Memory B cell (primary cell): ENCODE results near the gene NTSR1.

Experiments
- ATAC-seq: fragments of 150-1000 bp; cut with Tn5 transposase; 2 replicates; pipeline ENCODE4 v1.10.0; 2021; ENCODE audit warnings: low read depth, mild to moderate bottlenecking, moderate library complexity
- DNase-seq, 2 donors: peaks; one replicate each; pipeline ENCODE4 v3.0.0; 2022; ENCODE audit warnings: low spot score in 2 of 2
- H3K27ac Mint-ChIP-seq: one replicate; pipeline ENCODE4 v1.8.0; 2022; ENCODE audit warnings: mild to moderate bottlenecking, moderate library complexity, mixed read lengths
- H3K27me3 Mint-ChIP-seq: one replicate; pipeline ENCODE4 v1.8.0; 2022; ENCODE audit warnings: mixed read lengths
- H3K36me3 Mint-ChIP-seq: one replicate; pipeline ENCODE4 v1.8.0; 2022; ENCODE audit warnings: mild to moderate bottlenecking, mixed read lengths
- H3K4me1 Mint-ChIP-seq: one replicate; pipeline ENCODE4 v1.8.0; 2022; ENCODE audit warnings: mixed read lengths
- H3K4me3 Mint-ChIP-seq: one replicate; pipeline ENCODE4 v1.8.0; 2022; ENCODE audit warnings: mild to moderate bottlenecking, moderate library complexity, mixed read lengths
- H3K9me3 Mint-ChIP-seq: one replicate; pipeline ENCODE4 v1.8.0; 2022; ENCODE audit warnings: mixed read lengths

Gene NTSR1

DNA sequence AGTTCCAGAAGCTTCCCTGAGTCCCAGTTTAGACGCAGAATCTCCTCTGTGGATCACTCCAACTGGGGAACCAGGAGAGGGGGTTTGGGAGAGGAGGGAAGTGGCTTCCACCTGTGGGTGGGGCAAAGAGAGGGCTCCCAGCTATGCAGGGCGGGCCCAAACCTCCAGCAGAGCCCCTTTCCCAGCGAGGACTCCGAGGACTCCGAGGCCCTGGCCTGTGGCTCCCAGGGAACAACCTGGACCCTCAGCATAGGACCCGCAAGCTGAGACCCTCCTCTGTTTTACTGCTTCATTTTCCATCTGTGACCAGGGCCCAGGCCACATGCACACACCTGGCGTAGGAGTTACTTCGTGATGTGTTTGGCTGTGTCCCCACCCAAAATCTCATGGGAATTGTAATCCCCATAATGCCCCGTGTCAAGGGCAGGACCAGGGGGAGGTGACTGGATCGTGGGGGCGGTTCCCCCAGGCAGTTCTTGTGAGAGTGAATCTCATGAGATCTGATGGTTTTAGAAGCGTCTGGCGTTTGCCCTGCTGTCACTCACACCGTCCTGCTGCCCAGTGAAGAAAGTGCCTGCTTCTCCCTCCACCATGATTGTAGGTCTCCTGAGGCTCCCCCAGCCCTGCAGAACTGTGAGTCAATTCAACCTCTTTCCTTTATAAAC, 27.9 kb downstream of the NTSR1 start:
- H3K27me3 Mint-ChIP-seq: peaks cover 4% of the 10 kb centered on the region
- no peak overlapping the region for H3K4me3 Mint-ChIP-seq
- H3K9me3 Mint-ChIP-seq: no peaks in the 10 kb centered on the region
- no peak overlapping the region for H3K27ac Mint-ChIP-seq
- H3K36me3 Mint-ChIP-seq: no peaks in the 10 kb centered on the region
- peaks cover 17% of the 10 kb centered on the region for H3K4me1 Mint-ChIP-seq
- ATAC-seq (no peak), DNase-seq (no peak)

DNA sequence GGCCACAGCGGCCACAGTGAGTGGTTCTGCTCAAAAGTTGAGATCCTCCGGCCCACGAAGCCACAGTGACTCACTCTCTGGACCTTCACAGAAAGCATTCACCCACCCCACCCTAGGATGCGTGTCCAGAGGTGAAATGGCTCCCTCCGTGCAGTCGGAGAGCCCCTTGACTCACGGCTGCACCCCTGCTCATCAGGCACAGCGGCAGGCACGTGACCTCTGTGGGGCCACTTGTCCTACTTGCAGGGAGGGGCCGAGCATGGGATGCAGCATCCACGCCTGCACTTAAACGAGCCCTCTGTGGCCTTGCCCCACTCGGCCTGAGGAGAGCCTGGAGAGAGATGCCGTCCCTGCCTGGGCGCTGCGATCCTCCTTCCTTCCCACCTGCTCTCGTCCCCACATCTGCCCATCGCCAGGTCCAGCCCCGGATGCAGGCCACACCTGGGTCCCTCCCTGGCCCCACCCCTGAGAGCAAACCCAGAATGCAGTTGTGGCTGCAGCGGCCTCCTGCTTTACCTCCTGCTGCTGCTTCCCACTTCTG, 28.7 kb downstream of the NTSR1 start:
- Mint-ChIP-seq H3K9me3 (no peaks in the 10 kb centered on the region), H3K4me1 (peaks cover 17% of the 10 kb centered on the region), H3K4me3 (no peak overlapping the region), H3K27ac (no peak overlapping the region), H3K27me3 (peaks cover 4% of the 10 kb centered on the region), H3K36me3 (no peaks in the 10 kb centered on the region)
- ATAC-seq (no peak), DNase-seq (no peak)

DNA sequence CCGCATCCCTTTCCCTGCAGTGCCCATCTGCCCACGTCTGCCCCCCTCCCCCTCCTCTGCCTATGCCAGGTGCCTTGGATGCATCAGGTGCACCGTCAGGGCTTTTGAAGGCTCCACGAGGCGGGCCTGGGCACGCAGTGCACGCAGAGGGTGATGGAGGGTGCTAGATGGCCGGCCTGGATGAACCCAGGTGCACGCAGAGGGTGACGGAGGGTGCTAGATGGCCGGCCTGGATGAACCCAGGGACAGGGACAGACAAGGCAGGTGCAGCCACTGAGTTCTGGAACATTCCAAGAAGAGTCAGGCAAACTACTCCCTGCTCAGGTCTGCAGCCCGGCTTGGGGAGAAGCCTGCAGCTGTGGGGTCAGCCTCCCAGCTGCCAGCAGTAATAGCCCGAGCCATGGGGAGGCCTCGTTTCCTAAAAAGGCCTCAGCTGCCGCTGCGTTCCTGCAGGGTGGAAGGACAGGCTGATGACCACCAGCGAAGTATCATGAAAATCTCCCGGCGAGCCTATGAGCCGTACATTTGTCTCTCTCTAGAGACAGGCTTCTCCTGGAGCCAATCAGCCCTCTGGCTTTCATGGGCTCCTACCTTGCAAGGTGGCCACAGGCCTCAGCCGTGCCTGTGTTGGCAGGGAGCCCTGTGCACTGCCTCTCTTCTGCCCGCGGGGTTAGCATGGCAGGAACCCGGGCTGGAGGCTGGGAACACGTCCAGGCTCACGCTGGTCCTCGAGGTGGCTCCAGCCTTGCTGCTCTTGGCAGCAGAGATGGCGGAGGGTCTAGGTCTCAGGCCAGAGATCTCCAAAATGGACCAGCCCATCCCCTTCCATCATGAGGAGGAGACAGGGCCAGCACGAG, 29.6 kb downstream of the NTSR1 start:
- Mint-ChIP-seq H3K4me3 (no peak overlapping the region), H3K27ac (no peak overlapping the region), H3K4me1 (peaks cover 17% of the 10 kb centered on the region), H3K9me3 (no peaks in the 10 kb centered on the region), H3K36me3 (no peaks in the 10 kb centered on the region), H3K27me3 (peaks cover 2% of the 10 kb centered on the region)
- DNase-seq (no peak), ATAC-seq (no peak)

DNA sequence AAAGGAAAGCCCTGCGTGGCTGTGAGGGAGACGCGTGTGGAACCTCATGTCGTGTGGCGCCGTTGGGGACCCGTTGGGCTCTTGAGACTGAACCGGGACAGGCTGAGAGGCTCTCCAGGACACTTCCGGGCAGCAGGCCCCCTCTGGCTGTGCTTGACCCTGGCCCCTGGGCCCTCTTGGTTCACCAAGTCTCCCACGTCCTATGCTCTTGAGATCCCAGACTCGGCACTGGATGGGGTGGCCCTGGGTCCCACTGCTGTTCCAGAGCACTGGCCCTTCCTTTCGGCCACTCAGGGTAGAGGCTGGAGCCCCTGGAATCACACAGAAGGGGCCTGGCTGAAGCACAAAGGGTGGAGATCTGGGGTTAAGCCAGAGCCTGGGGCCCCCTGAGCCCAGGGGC, 30.4 kb downstream of the NTSR1 start:
- Mint-ChIP-seq H3K9me3 (no peaks in the 10 kb centered on the region), H3K27me3 (no peaks in the 10 kb centered on the region), H3K27ac (no peak overlapping the region), H3K4me1 (peaks cover 19% of the 10 kb centered on the region), H3K4me3 (no peak overlapping the region), H3K36me3 (no peaks in the 10 kb centered on the region)
- DNase-seq (no peak), ATAC-seq (no peak)

DNA sequence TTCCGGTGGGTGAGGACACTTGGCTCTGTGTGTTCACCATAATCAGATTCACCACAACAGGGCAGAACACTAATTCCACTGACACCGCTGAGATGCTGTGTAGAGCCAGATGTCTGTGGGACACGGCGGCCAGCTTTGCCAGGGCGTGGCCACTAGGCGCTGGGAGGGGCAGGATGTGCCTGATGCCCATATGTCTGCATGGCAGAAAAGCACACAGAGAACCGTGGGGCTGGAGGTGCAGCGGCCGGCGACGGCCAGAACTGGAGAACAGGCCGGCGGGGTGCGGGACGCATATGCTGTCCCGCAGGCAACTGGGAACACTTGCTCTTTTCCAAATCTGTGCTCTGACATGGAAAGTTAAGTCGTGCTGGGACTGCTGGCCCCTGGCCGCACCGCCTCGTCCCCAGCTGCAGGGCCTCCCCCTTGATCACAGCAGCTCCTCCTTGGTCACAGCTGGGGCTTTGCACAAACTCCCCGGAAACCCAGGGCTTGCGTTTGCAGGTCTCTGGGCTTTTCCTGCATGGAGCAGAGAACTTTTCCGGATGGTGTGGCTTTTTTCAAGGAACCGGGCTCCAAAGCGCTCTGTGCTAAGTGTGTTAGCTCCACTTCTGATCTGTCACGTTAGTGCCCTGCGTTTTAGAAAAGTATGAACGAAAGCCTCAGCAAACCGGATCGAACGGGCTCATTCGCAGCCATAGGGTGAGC, 31.1 kb downstream of the NTSR1 start:
- peaks cover 19% of the 10 kb centered on the region for H3K4me1 Mint-ChIP-seq
- no peaks in the 10 kb centered on the region for H3K9me3 Mint-ChIP-seq
- peak overlapping the region; percentile 89 for H3K4me3 Mint-ChIP-seq
- DNase-seq (peak in 1 of 2 donors; percentile 33), ATAC-seq (peak; percentile 44)
- peak overlapping the region; percentile 80 for H3K27ac Mint-ChIP-seq
- no peaks in the 10 kb centered on the region for H3K27me3 Mint-ChIP-seq
- no peaks in the 10 kb centered on the region for H3K36me3 Mint-ChIP-seq

DNA sequence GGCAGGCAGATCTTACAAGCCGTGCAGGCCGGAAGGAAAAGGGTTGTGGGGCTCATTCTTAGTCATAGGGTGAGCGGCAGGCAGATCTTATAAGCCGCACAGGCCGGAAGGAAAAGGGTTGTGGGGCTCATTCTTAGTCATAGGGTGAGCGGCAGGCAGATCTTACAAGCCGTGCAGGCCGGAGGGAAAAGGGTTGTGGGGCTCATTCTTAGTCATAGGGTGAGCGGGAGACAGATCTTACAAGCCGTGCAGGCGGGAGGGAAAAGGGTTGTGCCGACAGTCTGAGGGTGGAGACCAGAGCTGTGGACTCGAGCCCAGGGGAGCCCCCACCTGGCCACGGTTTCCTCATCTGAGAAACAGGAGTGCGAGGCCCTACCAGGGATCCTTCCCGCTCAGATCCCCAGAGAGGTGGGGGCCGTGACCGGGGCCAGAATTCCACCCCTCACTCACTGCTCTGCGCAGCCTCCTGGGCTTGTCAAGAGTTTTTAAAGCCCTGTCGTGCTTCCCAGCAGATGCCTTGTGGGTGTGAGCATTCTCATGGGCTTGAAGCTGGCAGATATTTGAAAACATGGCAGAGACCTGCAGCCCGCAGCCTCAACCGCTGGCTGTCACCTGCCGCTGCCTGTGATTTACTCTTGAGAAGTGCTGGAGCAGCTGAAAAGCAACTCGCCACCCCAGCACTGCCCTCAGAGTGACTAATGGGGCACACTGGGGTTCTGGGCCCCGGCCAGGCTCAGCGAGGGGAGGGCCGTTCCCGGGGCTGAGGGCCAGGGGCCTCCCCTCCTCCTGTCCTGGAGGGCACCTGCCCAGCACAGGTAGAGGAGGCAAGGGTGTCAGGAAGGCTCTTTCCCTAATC, 31.9 kb downstream of the NTSR1 start:
- Mint-ChIP-seq H3K27me3 (peaks cover 4% of the 10 kb centered on the region), H3K4me1 (peaks cover 23% of the 10 kb centered on the region), H3K9me3 (no peaks in the 10 kb centered on the region), H3K27ac (peak overlapping the region; percentile 80), H3K36me3 (peaks cover 4% of the 10 kb centered on the region), H3K4me3 (peak overlapping the region; percentile 89)
- peak; percentile 78 for ATAC-seq
- peak; percentile 36 to 54 for DNase-seq

DNA sequence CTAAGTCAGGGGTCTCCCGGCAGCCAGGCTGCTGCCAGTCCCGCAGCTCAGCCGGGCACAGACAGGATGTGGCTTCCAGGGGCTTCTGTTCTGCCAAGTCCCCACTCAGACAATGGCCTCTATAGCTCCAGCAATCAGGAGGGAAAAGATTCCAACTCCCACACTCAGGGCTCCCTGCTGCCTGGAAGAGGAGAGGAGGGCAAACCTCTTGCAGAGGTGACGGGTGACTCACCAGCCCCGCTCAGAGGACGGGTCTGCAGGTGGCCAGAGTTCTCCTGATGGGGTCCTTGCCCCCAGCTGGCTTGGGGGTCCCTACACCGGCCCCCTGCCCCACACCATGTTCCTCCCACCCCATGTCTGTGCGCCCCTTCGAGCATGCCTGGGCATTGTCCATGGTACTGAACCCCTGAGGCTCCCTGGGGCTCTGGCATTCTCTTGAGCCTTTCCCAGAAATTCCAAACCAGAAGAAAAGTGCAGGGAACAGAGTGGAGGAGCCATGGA, 32.6 kb downstream of the NTSR1 start:
- Mint-ChIP-seq H3K27ac (no peak overlapping the region), H3K27me3 (peaks cover 4% of the 10 kb centered on the region), H3K4me3 (no peak overlapping the region), H3K9me3 (no peaks in the 10 kb centered on the region), H3K36me3 (peaks cover 4% of the 10 kb centered on the region), H3K4me1 (peaks cover 23% of the 10 kb centered on the region)
- DNase-seq (no peak), ATAC-seq (no peak)

DNA sequence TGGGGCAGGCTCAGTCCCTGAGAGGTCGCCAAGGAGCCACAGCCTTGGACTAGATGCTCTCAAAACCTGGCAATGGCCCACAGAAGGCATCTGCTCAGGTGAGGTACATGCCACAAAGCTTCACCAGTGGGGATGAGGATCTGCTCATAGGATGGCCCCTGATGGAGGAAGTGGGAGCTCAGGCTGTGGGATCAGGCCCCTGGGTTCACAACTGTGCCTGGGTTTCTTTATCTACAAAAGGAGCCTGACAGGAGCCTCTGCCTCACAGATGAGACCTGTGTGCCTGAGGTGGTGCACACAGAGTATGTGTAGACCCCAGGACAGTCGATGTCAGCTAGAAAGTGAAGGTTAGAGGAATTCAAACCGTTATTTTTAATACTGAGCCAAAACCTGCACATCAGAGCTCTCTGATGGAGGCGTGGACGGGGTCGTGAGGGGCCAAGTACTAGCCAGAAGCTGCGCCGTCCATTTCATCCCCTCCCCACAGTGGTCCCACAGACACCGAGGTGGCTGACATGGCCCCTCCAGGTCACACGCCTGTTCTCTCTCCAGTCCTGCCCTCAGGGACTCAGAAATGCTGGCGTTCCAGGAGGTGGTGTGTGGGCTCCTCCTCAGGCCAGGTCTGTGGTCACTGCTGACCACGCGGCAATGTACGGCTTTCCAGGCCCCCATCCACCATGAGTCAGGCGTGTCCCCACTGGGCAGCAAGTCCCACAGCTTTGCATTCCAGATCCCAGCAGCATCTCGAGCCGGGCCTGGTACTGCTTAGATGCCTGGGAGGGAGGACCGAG, 33.3 kb downstream of the NTSR1 start:
- peaks cover 4% of the 10 kb centered on the region for H3K36me3 Mint-ChIP-seq
- peaks cover 4% of the 10 kb centered on the region for H3K27me3 Mint-ChIP-seq
- ATAC-seq (no peak), DNase-seq (no peak)
- peaks cover 21% of the 10 kb centered on the region for H3K4me1 Mint-ChIP-seq
- H3K9me3 Mint-ChIP-seq: no peaks in the 10 kb centered on the region
- H3K4me3 Mint-ChIP-seq: no peak overlapping the region
- no peak overlapping the region for H3K27ac Mint-ChIP-seq

DNA sequence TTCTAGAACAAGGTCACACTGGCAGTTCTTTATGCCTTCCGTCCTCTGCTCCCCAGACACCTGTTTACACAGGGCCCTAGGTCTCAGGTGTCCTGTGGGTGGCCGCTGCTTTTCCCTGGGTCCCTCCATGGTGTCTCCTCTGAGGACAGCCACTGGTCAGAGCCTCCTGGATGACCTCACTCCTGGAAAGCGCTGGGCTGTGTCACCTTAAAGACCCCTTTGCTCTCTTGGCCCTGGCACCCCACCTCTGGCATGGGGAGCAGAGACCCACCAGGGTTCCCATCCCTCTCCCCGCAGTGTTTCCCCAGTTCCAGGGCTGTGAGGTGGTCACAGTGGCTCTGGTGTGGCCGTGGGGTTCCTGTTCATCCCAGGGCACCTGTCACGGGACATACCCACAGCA, 33.9 kb downstream of the NTSR1 start:
- Mint-ChIP-seq H3K27me3 (peaks cover 4% of the 10 kb centered on the region), H3K36me3 (peaks cover 4% of the 10 kb centered on the region), H3K4me1 (peaks cover 20% of the 10 kb centered on the region), H3K27ac (no peak overlapping the region), H3K9me3 (no peaks in the 10 kb centered on the region), H3K4me3 (no peak overlapping the region)
- no peak for DNase-seq
- no peak for ATAC-seq

DNA sequence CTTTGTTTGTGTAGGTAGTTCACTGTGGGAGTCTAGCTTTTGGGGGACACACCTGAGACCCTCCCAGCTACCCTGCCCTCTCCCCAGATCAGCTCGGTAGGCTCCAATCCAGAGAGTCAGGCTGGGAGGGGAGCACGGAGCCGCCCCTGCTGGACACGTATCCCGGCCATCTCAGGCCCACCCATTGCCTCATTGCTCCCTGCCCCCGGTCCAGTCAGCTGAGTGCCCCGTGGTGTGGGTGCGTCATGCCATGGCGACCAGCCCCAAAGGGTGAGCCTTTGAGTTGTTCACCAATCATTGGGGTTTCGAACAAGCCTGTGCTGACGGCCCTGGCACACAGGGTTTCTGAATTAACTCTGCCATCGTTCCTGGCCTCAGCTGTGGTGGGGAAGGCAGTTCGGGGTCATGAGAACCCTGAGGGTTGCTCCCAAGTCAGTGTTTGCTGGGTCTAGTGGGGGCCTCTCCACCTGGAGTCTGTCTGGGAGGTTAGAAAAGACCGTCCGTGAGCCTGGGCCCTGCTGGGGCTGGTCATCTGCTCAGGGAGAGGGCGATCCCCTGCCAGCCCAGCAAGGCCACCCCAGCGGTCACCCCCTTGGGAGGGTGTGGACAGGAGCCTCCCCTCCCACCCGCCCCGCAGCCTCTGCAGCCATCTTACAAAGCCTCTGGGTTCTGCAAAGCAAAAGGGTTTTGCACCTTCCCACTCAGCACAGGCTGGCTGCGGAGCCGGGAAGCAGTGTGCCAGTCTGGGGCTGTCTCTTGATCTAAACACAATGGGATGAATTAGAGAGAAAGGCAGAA, 34.5 kb downstream of the NTSR1 start:
- DNase-seq (no peak), ATAC-seq (no peak)
- H3K27ac Mint-ChIP-seq: no peak overlapping the region
- H3K9me3 Mint-ChIP-seq: peaks cover 1% of the 10 kb centered on the region
- peaks cover 4% of the 10 kb centered on the region for H3K36me3 Mint-ChIP-seq
- H3K4me3 Mint-ChIP-seq: no peak overlapping the region
- H3K4me1 Mint-ChIP-seq: peaks cover 17% of the 10 kb centered on the region
- H3K27me3 Mint-ChIP-seq: peaks cover 4% of the 10 kb centered on the region

DNA sequence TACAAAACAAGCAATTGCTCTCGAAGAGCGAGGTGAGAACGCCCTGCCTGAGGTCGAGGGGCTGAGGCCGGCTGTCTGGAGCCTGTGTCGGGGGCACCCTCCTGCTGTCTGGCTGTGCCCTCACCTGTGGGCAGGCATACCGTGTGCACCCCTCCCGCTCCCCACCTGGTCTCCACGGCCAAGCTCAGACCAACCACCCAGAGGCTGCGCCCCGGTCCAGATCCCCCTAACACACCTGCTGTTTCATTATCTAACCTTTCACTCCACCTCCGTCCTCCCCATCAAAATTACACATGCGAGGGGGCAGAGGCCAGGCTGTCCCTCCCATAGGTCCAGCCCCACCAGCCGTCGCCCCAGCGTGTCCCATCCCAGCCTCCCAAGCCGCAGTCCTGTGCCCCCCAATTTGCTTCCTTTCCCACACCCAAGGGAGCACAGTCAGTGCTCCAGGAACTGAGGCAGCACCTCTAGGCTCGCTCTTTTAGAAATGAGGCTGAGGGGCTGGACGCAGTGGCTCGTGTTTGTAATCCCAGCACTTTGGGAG, 35.2 kb downstream of the NTSR1 start:
- Mint-ChIP-seq H3K27me3 (peaks cover 4% of the 10 kb centered on the region), H3K27ac (no peak overlapping the region), H3K36me3 (peaks cover 4% of the 10 kb centered on the region), H3K9me3 (peaks cover 6% of the 10 kb centered on the region), H3K4me3 (no peak overlapping the region), H3K4me1 (peaks cover 17% of the 10 kb centered on the region)
- DNase-seq: no peak
- no peak for ATAC-seq

DNA sequence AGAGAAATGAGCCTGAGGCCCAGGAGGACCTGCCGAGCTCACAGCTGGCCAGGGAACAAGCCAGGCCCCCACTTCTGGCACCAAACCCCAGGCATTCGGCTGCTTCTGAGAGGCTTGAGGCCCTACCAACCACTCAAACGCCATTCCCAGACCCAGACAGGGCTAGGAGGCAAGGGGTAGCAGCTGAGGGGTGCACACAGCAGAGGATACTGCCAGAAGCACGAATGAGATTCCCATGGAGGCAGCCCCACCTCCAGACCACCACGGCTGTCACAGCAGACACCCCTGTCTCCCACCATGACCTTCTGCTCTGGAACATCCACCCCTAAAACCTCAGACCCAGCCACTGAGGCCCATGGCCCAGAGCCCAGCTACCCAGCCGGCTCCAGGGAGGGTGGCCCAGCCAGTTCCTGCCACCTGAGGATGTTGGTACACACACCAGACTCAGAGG, 36.1 kb downstream of the NTSR1 start:
- no peak overlapping the region for H3K4me3 Mint-ChIP-seq
- no peak for DNase-seq
- H3K36me3 Mint-ChIP-seq: peaks cover 4% of the 10 kb centered on the region
- H3K9me3 Mint-ChIP-seq: peaks cover 6% of the 10 kb centered on the region
- peaks cover 13% of the 10 kb centered on the region for H3K4me1 Mint-ChIP-seq
- ATAC-seq: no peak
- peak overlapping the region; percentile 9 for H3K27ac Mint-ChIP-seq
- H3K27me3 Mint-ChIP-seq: peaks cover 4% of the 10 kb centered on the region
